Measurements from ENCODE around the gene PYGO2. TPM values are rescaled to one million over a fixed set of nuclear protein-coding genes. Genes with fewer than 3 reads are reported as not detected.

The PYGO2 gene
- total RNA-seq, 2 experiments from 2014 or later: 44.3 to 47.3 TPM

- H3K9me3 ChIP-seq (ENCODE audit: low read length): no peaks in the 10 kb centered on the region
- no peak overlapping the region for H3K4me3 ChIP-seq (ENCODE audit: low read depth, low read length, poor library complexity, severe bottlenecking)
- ChIA-PET POLR2A (interaction anchor here (2.1 kb wide), 1 partner anchor 18 kb away, joined by 5 read pairs; the partner anchor contains the start of gene FLAD1), CTCF (ENCODE audit: unreplicated experiment) (interaction anchor here (0.6 kb wide), 1 partner anchor 45 kb away, joined by 4 read pairs; no protein-coding TSS in a partner anchor)
- H3K79me2 ChIP-seq (ENCODE audit: insufficient read depth, low read depth, low read length): peaks cover 8% of the 10 kb centered on the region
- intact Hi-C loops (cut with micrococcal nuclease; ENCODE audit: unreplicated experiment): no loop called here
- no peak overlapping the region for H3K4me2 ChIP-seq (ENCODE audit: low read length)
- H2AFZ ChIP-seq (ENCODE audit: low read length): no peak overlapping the region
- no peak for TF ChIP-seq EZH2phosphoT487 (IDR thresholded peaks at IDR 0.05; ENCODE audit: borderline replicate concordance, low read depth, low read length)
- TF ChIP-seq, protein P1, sequence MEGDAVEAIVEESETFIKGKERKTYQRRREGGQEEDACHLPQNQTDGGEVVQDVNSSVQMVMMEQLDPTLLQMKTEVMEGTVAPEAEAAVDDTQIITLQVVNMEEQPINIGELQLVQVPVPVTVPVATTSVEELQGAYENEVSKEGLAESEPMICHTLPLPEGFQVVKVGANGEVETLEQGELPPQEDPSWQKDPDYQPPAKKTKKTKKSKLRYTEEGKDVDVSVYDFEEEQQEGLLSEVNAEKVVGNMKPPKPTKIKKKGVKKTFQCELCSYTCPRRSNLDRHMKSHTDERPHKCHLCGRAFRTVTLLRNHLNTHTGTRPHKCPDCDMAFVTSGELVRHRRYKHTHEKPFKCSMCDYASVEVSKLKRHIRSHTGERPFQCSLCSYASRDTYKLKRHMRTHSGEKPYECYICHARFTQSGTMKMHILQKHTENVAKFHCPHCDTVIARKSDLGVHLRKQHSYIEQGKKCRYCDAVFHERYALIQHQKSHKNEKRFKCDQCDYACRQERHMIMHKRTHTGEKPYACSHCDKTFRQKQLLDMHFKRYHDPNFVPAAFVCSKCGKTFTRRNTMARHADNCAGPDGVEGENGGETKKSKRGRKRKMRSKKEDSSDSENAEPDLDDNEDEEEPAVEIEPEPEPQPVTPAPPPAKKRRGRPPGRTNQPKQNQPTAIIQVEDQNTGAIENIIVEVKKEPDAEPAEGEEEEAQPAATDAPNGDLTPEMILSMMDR (conservative IDR thresholded peaks at IDR 0.05; ENCODE audit: low read length): no peak
- no peak overlapping the region for H3K27ac ChIP-seq (ENCODE audit: low read depth, low read length, poor library complexity, severe bottlenecking)
- BruUV-seq (replicated peaks): no TSS peak
- H4K20me1 ChIP-seq (ENCODE audit: insufficient read depth, low read length): no peaks in the 10 kb centered on the region
- peaks cover 24% of the 10 kb centered on the region for H3K4me1 ChIP-seq (ENCODE audit: insufficient read depth, low read length, poor library complexity, severe bottlenecking)
- H3K36me3 ChIP-seq (ENCODE audit: insufficient read depth, low read length): peaks cover 78% of the 10 kb centered on the region
- no peak for DNase-seq (ENCODE audit: low spot score)
- H3K9me2 ChIP-seq (ENCODE audit: insufficient read depth, low read length): no peaks in the 10 kb centered on the region
Measured at GRCh38 chr1:154966111-154966510, 4.5 kb upstream of the PYGO2 start.

DNA sequence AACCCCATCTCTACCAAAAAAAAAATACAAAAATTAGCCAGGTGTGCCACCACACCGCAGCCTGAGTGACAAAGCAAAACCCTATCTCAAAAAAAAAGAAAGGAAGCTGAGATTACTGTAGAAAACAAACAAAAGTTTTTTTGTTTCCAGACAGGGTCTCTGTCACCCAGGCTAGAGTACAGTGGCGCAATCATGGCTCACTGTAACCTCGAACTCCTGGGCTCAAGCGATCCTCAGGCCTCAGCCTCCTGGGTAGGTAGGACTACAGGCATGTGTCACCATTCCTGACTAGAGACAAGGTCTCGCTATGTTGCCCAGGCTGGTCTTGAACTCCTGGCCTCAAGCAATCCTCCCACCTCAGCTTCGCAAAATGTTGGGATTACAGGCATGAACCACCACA, 2.8 kb upstream of the PYGO2 start:
- BruUV-seq (replicated peaks): no TSS peak
- CTCF ChIA-PET (ENCODE audit: unreplicated experiment): no interaction called here
- Histone ChIP-seq H4K20me1 (ENCODE audit: insufficient read depth, low read length) (0 out of 2 replicates have a peak, but pooled peaks cover 4% of the 10 kb centered on the region), H3K4me2 (ENCODE audit: low read length) (no peak overlapping the region), H3K4me1 (ENCODE audit: insufficient read depth, low read length, poor library complexity, severe bottlenecking) (peaks cover 19% of the 10 kb centered on the region), H3K27ac (ENCODE audit: low read depth, low read length, poor library complexity, severe bottlenecking) (no peak overlapping the region), H3K9me3 (ENCODE audit: low read length) (no peaks in the 10 kb centered on the region), H2AFZ (ENCODE audit: low read length) (no peak overlapping the region), H3K9me2 (ENCODE audit: insufficient read depth, low read length) (no peaks in the 10 kb centered on the region), H3K36me3 (ENCODE audit: insufficient read depth, low read length) (peaks cover 74% of the 10 kb centered on the region), H3K79me2 (ENCODE audit: insufficient read depth, low read depth, low read length) (peaks cover 17% of the 10 kb centered on the region), H3K4me3 (ENCODE audit: low read depth, low read length, poor library complexity, severe bottlenecking) (no peak overlapping the region)
- intact Hi-C loops (cut with micrococcal nuclease; ENCODE audit: unreplicated experiment): loop anchor here (5.0 kb wide), 1 partner anchor 98 kb away; the partner anchor contains the start of gene EFNA4
- TF ChIP-seq, protein P1 (conservative IDR thresholded peaks at IDR 0.05; ENCODE audit: low read length): no peak
- TF ChIP-seq EZH2phosphoT487 (IDR thresholded peaks at IDR 0.05; ENCODE audit: borderline replicate concordance, low read depth, low read length): no peak
- POLR2A ChIA-PET: no interaction called here
- DNase-seq (ENCODE audit: low spot score): no peak

- Histone ChIP-seq H3K79me2 (ENCODE audit: insufficient read depth, low read depth, low read length) (peaks cover 21% of the 10 kb centered on the region), H3K4me1 (ENCODE audit: insufficient read depth, low read length, poor library complexity, severe bottlenecking) (peaks cover 19% of the 10 kb centered on the region), H3K4me3 (ENCODE audit: low read depth, low read length, poor library complexity, severe bottlenecking) (no peak overlapping the region), H4K20me1 (ENCODE audit: insufficient read depth, low read length) (0 out of 2 replicates have a peak, but pooled peaks cover 4% of the 10 kb centered on the region), H3K9me2 (ENCODE audit: insufficient read depth, low read length) (no peaks in the 10 kb centered on the region), H3K36me3 (ENCODE audit: insufficient read depth, low read length) (peaks cover 74% of the 10 kb centered on the region), H3K9me3 (ENCODE audit: low read length) (no peaks in the 10 kb centered on the region), H2AFZ (ENCODE audit: low read length) (no peak overlapping the region), H3K27ac (ENCODE audit: low read depth, low read length, poor library complexity, severe bottlenecking) (no peak overlapping the region), H3K4me2 (ENCODE audit: low read length) (no peak overlapping the region; the same call in 1 of the 2 replicates)
- TF ChIP-seq EZH2phosphoT487 (IDR thresholded peaks at IDR 0.05; ENCODE audit: borderline replicate concordance, low read depth, low read length): no peak
- TF ChIP-seq, protein P1 (conservative IDR thresholded peaks at IDR 0.05; ENCODE audit: low read length): no peak
- BruUV-seq (replicated peaks): no TSS peak
- POLR2A ChIA-PET: no interaction called here
- CTCF ChIA-PET (ENCODE audit: unreplicated experiment): no interaction called here
- intact Hi-C loops (cut with micrococcal nuclease; ENCODE audit: unreplicated experiment): loop anchor here (5.0 kb wide), 1 partner anchor 99 kb away; the partner anchor contains the start of gene EFNA4
- no peak for DNase-seq (ENCODE audit: low spot score)
Measured at GRCh38 chr1:154963643-154964042, 2.1 kb upstream of the PYGO2 start.
